HG02571 (cell line): ENCODE results near the gene USP17L20.
"Not testable (repeated sequence)": the region's sequence is repeated elsewhere in the genome, so short reads cannot be mapped to it uniquely, and the experiment has no call there.

Experiments
- ATAC-seq: cut with Tn5 transposase; IDR thresholded peaks from one replicate; pipeline ENCODE4 v1.9.1; 2021; ENCODE audit warnings: mild to moderate bottlenecking, moderate library complexity; ENCODE audit not compliant: unreplicated experiment

USP17L20 gene

GRCh38 chr4:9257824-9258223 is at the start of gene USP17L20:
Gene USP17L20, plus strand, starts transcription at chr4:9258124. Its CDS starts 0 bp downstream, at chr4:9258124.
- not testable (repeated sequence) for ATAC-seq

- not testable (repeated sequence) for ATAC-seq
These were observed 47.6 kb upstream of the USP17L20 start, which contains the start of gene USP17L10 for GRCh38 chr4:9210357-9210756. Gene USP17L10, plus strand, starts transcription at chr4:9210657. Its CDS starts 0 bp downstream, at chr4:9210657.

- not testable (repeated sequence) for ATAC-seq
These were observed 43.2 kb upstream of the USP17L20 start for GRCh38 chr4:9214701-9215100.

- ATAC-seq, result not testable (repeated sequence)
These were observed 42.8 kb upstream of the USP17L20 start, which contains the start of gene USP17L11 for GRCh38 chr4:9215105-9215504. Gene USP17L11, plus strand, starts transcription at chr4:9215405. Its CDS starts 0 bp downstream, at chr4:9215405.

DNA sequence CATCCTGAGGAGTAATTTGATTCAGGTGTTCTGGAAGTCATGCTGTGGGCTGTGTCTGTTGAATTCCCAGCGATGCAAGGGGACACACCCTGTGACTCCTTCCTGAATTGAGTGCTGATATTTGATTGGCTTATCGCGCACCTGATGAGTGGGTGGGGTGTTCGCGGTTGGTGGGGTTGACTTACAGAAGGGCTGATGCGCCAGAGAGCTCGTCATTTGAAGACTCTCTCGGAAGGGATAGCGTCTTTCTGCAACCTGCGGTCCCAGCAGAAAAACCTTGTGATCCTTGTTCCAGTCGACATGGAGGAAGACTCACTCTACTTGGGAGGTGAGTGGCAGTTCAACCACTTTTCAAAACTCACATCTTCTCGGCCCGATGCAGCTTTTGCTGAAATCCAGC is 38.1 kb upstream of the USP17L20 start, which contains the start of gene USP17L12:
TSS of gene USP17L12 (plus strand) at position 301 of the 400 bp plus-strand sequence. CDS start at position 301, 0 bp downstream.
- ATAC-seq, result not testable (repeated sequence)

- not testable (repeated sequence) for ATAC-seq
These were observed 33.3 kb upstream of the USP17L20 start, which contains the start of gene USP17L13 for GRCh38 chr4:9224596-9224995. Gene USP17L13, plus strand, starts transcription at chr4:9224896. Its CDS starts 0 bp downstream, at chr4:9224896.

DNA sequence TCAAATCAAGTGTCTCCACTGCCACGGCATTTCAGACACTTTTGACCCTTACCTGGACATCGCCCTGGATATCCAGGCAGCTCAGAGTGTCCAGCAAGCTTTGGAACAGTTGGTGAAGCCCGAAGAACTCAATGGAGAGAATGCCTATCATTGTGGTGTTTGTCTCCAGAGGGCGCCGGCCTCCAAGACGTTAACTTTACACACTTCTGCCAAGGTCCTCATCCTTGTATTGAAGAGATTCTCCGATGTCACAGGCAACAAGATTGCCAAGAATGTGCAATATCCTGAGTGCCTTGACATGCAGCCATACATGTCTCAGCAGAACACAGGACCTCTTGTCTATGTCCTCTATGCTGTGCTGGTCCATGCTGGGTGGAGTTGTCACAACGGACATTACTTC is 27.7 kb upstream of the USP17L20 start:
- not testable (repeated sequence) for ATAC-seq

DNA sequence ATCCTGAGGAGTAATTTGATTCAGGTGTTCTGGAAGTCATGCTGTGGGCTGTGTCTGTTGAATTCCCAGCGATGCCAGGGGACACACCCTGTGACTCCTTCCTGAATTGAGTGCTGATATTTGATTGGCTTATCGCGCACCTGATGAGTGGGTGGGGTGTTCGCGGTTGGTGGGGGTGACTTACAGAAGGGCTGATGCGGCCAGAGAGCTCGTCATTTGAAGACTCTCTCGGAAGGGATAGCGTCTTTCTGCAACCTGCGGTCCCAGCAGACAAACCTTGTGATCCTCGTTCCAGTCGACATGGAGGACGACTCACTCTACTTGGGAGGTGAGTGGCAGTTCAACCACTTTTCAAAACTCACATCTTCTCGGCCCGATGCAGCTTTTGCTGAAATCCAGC is 23.8 kb upstream of the USP17L20 start, which contains the start of gene USP17L15:
TSS of gene USP17L15 (plus strand) at position 301 of the 400 bp plus-strand sequence. CDS start at position 301, 0 bp downstream.
- not testable (repeated sequence) for ATAC-seq

GRCh38 chr4:9238461-9238860 is 19.5 kb upstream of the USP17L20 start:
- not testable (repeated sequence) for ATAC-seq

- not testable (repeated sequence) for ATAC-seq
These were observed 14.3 kb upstream of the USP17L20 start, which contains the start of gene USP17L17 for GRCh38 chr4:9243579-9243978. Gene USP17L17, plus strand, starts transcription at chr4:9243879. Its CDS starts 0 bp downstream, at chr4:9243879.

DNA sequence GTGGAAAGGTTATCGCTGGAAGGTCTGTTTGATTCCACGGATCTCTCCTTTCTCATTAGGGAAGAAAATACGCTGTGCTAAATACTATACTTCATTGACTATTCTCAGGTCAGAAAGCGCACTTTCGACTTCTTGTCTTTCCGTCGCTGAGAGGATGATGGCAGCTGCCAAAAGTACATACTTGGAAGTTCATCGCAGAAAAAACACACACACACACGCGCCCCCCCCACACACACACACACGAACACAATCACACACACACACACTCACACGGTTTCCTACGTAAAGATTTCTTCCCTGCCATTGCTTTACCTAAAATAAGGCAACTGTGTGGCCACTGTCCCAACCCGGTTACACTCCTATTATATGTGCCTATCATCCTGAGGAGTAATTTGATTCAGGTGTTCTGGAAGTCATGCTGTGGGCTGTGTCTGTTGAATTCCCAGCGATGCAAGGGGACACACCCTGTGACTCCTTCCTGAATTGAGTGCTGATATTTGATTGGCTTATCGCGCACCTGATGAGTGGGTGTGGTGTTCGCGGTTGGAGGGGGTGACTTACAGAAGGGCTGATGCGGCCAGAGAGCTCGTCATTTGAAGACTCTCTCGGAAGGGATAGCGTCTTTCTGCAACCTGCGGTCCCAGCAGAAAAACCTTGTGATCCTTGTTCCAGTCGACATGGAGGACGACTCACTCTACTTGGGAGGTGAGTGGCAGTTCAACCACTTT is 9.8 kb upstream of the USP17L20 start, which contains the start of gene USP17L18:
TSS of gene USP17L18 (plus strand) at position 678 of the 728 bp plus-strand sequence. CDS start at position 678, 0 bp downstream.
- not testable (repeated sequence) for ATAC-seq

DNA sequence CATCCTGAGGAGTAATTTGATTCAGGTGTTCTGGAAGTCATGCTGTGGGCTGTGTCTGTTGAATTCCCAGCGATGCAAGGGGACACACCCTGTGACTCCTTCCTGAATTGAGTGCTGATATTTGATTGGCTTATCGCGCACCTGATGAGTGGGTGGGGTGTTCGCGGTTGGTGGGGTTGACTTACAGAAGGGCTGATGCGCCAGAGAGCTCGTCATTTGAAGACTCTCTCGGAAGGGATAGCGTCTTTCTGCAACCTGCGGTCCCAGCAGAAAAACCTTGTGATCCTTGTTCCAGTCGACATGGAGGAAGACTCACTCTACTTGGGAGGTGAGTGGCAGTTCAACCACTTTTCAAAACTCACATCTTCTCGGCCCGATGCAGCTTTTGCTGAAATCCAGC is 4.8 kb upstream of the USP17L20 start, which contains the start of gene USP17L19:
TSS of gene USP17L19 (plus strand) at position 301 of the 400 bp plus-strand sequence. CDS start at position 301, 0 bp downstream.
- ATAC-seq, result not testable (repeated sequence)

DNA sequence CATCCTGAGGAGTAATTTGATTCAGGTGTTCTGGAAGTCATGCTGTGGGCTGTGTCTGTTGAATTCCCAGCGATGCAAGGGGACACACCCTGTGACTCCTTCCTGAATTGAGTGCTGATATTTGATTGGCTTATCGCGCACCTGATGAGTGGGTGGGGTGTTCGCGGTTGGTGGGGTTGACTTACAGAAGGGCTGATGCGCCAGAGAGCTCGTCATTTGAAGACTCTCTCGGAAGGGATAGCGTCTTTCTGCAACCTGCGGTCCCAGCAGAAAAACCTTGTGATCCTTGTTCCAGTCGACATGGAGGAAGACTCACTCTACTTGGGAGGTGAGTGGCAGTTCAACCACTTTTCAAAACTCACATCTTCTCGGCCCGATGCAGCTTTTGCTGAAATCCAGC is 4.6 kb downstream of the USP17L20 start, which contains the start of gene USP17L21:
TSS of gene USP17L21 (plus strand) at position 301 of the 400 bp plus-strand sequence. CDS start at position 301, 0 bp downstream.
- not testable (repeated sequence) for ATAC-seq

GRCh38 chr4:9267319-9267718 is 9.4 kb downstream of the USP17L20 start, which contains the start of gene USP17L22:
Gene USP17L22, plus strand, starts transcription at chr4:9267619. Its CDS starts 0 bp downstream, at chr4:9267619.
- not testable (repeated sequence) for ATAC-seq

DNA sequence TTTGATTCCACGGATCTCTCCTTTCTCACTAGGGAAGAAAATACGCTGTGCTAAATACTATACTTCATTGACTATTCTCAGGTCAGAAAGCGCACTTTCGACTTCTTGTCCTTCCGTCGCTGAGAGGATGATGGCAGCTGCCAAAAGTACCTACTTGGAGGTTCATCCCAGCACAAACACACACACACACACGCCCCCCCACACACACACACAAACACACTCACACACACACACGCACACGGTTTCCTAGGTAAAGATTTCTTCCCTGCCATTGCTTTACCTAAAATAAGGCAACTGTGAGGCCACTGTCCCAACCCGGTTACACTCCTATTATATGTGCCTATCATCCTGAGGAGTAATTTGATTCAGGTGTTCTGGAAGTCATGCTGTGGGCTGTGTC is 13.8 kb downstream of the USP17L20 start:
- ATAC-seq, result not testable (repeated sequence)
